Measurements from ENCODE around the gene UTP14C.
A peak's percentile ranks its signal among the peaks of the same experiment; 100 is the strongest.
"Not testable (repeated sequence)": the region's sequence is repeated elsewhere in the genome, so short reads cannot be mapped to it uniquely, and the experiment has no call there.

Gene UTP14C

DNA sequence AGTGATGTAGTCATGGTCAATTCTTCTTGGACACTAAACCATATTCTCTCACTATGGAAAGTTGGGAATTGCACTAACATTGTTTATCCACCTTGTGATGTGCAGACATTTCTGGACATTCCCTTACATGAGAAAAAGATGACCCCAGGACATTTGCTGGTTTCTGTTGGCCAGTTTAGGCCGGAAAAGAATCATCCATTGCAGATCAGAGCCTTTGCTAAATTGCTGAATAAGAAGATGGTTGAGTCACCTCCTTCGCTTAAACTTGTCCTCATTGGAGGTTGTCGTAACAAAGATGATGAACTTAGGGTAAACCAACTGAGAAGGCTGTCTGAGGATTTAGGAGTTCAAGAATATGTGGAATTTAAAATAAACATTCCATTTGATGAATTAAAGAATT lies at the start of gene UTP14C:
UTP14C (plus strand) TSS at position 211 of the 400 bp plus-strand sequence. CDS start 4,114 bp downstream, outside the sequence.
- no peak for DNase-seq

- no peak for DNase-seq
Observed at GRCh38 chr13:51976423-51976822, 48.1 kb upstream of the UTP14C start.

GRCh38 chr13:51976890-51977289 lies 47.6 kb upstream of the UTP14C start:
- no peak for DNase-seq

GRCh38 chr13:51977625-51978024 lies 46.9 kb upstream of the UTP14C start:
- DNase-seq = no peak

GRCh38 chr13:51978796-51979556 lies 45.5 kb upstream of the UTP14C start:
- DNase-seq = no peak

DNA sequence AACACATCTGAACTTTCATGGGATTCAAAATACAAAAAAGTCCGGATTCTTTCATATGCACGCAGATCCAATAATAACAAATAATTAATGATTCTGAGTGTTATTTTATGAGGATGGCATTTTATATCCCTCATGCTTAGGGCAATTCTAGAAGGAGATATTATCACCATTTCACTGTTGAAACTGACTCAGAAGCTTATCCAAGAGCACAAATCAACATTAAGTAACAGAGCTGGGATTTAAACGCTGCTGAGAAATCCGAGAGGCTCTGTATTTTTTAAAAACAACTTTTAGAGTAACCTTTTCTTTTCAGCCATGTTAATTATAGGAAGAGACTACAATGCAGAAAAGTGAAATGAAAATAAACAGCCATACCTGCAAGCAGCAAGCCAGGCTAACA lies 43.6 kb upstream of the UTP14C start:
- no peak for DNase-seq

GRCh38 chr13:51981355-51981754 lies 43.1 kb upstream of the UTP14C start:
- peak; percentile 25 for DNase-seq

DNA sequence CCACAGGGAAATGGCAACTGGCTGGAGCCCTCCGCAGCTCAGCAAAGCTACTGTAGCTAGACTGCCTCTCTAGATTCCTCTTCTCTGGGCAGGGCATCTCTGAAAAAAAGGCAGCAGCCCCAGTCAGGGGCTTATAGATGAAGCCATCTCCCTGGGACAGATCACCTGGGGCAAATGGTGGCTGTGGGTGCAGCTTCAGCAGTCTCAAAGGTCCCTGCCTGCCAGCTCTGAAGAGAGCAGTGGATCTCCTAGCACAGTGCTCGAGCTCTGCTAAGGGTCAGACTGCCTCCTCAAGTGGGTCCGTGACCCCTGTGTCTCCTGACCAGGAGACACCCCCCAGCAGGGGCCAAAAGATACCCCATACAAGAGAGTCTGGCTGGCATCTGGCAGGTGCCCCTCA lies 41.2 kb upstream of the UTP14C start:
- DNase-seq = not testable (repeated sequence)

- not testable (repeated sequence) for DNase-seq
Observed at GRCh38 chr13:51984904-51985303, 39.6 kb upstream of the UTP14C start.

GRCh38 chr13:51988988-51989618 lies 35.4 kb upstream of the UTP14C start:
- DNase-seq = no peak

GRCh38 chr13:51993713-51994112 lies 30.8 kb upstream of the UTP14C start:
- DNase-seq = no peak

DNA sequence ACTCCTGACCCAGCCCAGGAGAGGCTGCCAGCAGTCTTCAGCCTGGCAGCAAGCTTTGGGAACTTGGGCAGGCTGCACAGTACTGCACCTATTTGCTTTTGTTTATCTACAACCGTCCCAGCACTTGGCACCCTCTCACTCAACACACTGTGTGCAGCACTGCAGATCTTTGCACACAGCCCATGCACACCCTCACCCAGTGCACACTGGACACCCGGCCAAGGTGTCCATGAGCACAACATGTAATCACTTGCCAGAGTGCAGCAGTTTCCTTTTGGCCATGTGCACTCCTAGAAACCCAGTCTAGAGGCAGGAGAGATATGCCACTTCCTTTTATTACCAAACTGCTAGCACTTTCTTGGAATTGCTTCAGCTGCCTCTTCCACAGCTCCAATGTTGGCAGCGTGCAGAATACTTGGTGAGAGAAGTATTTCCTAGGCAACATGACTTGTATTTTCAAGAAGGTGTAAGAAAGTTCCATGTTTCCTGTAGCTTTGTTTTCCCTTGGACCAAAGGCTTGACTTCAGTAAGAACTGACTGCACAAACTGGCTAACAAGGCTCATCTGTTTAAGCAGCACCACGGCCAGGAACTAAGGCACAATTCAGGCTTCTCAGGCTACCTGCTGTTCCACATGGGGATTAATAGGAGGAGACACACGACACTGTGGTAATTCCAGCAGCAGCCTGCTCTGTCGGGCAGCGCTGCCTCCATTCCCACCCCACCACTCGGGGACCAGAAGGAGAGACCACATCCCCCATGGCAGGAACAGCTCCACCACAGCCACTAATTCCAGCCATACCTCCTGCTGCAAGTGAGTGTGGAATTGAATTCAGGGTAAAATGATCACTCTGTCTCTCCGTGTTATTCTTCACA lies 28.6 kb upstream of the UTP14C start:
- DNase-seq = no peak

GRCh38 chr13:51996641-51997040 lies 27.9 kb upstream of the UTP14C start:
- no peak for DNase-seq

DNA sequence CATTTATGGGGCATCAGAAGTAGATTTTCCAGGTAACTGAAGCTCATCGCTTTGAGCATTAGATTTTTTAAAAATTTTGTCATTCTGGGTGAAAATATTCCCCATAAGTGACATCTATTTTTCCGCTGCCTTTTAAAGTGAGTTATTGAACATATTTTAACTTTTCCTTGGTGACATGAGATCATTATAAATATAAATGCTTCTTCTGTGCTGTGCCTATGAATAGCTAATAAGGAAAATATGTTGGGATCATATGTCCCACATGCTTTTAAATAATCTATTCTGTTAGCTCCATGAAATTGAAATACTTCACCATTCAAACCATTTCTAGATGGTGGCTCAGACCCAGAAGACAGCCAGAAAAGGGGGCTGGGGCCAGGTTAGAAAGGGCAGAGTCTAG lies 27.3 kb upstream of the UTP14C start:
- no peak for DNase-seq

DNA sequence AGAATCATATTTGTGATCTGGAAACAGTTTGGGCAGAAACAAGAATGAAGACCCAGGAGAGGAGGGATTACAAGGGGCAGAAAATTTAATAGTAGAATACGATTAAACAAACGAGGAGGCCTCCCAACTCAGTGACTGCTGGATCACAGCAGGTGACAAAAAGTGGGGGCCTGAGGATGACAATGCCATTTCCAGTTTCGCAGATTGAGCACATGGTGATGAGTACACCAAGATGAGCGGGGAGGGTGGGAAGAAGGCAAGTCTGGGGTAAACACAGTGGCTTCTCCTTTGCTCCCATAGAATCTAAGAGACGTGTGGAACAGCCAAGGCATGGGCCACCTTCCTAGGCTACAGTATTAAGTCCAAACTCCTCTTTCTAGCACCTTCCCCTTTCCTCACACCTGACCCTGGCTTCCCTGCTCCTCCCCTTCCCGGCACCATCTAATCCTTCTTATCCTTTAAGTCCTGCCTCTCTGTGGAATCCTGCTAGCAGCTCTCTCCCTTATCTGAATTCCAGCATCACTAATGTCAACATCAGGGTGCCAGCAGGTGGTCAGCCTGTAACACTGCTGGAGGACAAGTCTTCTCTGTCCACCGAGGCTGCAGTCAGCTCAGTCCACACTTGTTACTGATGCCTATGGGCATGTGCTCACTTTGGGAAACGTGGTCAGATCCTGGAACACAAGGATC lies 26.7 kb upstream of the UTP14C start:
- no peak for DNase-seq

- peak; percentile 59 for DNase-seq
Observed at GRCh38 chr13:51998723-51999509, 25.6 kb upstream of the UTP14C start.

DNA sequence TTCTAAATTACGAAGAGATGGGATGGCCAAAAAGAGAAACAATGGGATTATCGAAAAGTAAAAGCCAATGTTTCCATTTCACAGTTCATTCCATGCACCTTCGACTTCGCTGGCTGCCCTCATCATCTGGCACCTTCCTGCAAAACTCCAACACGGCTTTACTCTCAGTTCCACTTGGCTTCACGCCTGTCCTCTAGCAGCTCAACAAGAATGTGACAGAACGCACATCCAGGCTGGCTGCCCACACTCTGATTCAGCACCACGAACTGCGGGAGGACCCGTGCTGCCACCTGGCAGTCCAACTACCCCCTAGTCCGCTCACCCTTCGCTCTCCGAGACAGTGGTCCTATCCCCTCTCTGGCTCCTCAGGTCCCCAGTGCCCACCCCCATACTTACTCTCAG lies 25.0 kb upstream of the UTP14C start:
- DNase-seq = peak; percentile 59

GRCh38 chr13:51999921-52000320 lies 24.6 kb upstream of the UTP14C start:
- no peak for DNase-seq

- peak; percentile 16 for DNase-seq
Observed at GRCh38 chr13:52001120-52001731, 23.3 kb upstream of the UTP14C start.

- no peak for DNase-seq
Observed at GRCh38 chr13:52002361-52002760, 22.1 kb upstream of the UTP14C start.

DNA sequence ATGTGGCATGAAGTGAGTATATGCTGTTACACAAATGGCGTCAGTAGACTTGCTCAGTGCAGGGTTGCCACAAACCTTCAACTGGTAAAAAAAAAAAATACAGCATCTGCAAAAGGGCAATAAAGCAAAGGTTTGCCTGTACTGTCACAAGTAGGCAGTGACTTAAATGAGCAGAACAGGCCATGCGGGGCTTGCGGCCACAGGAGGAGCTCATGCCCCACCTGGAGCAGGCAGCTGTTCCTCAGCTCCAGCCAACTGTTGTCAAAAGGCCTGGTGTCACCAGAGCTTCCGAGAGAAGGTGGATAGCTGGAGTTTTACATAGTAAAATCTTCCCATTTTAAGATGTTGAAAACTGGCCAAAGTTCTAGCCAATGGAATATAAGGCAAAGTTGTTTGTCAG lies 20.9 kb upstream of the UTP14C start:
- no peak for DNase-seq

All from kidney glomerular epithelial cell (primary cell).